Measurements from ENCODE around the gene CERT1.

GRCh38 chr5:75446068-75446467, 65.4 kb downstream of the CERT1 start:
- TF ChIP-seq CTCF (IDR thresholded peaks at IDR 0.05; ENCODE audit: low read depth, low read length, poor library complexity, severe bottlenecking) (no peak), EZH2phosphoT487 (IDR thresholded peaks at IDR 0.05; ENCODE audit: borderline replicate concordance, low read length) (no peak)
